NT2/D1 (cell line): Measurements from ENCODE around the gene CRYBG2.

ENCODE experiments used
- YY1 ChIP-seq: IDR thresholded peaks from 2 replicates; pipeline ENCODE4 v1.6.1; 2011; ENCODE audit not compliant: insufficient read length, insufficient read depth
- ZNF274 ChIP-seq: IDR thresholded peaks from 2 replicates; pipeline ENCODE4 v1.6.1; 2011; ENCODE audit warnings: mild to moderate bottlenecking, low read depth, low read length

- no peak for TF ChIP-seq YY1
- TF ChIP-seq ZNF274, result no peak
Observed at GRCh38 chr1:26322042-26322331, 31.9 kb downstream of the CRYBG2 start.
